Body of pancreas (tissue), 4 donors: ENCODE data around the gene HSPD1. TPM values are rescaled to one million over a fixed set of nuclear protein-coding genes. Genes with fewer than 3 reads are reported as not detected.

Experiments
- ATAC-seq: fragments of 150-250 bp; one replicate; pipeline ENCODE4 v1.9.1; 2016
- DNase-seq, 4 donors: peaks; one replicate each; pipeline ENCODE4 v3.0.0-alpha.2; 2019
- H3K27ac ChIP-seq, 4 donors: fragments of 200-600 bp; sonication (generic); 1 replicate in 3 of 4; 2 replicates in 1 of 4; pipeline versions ENCODE4 v1.5.1 to v1.6.1; 2016 to 2019; ENCODE audit warnings: mild to moderate bottlenecking in 1 of 4, mixed read lengths in 1 of 4, moderate library complexity in 1 of 4
- H3K27me3 ChIP-seq, 2 donors: fragments of 200-600 bp; sonication (generic); one replicate each; pipeline ENCODE4 v1.6.0; 2016; ENCODE audit warnings: mild to moderate bottlenecking in 1 of 2
- H3K36me3 ChIP-seq, 2 donors: fragments of 200-600 bp; sonication (generic); replicated peaks in 1 of 2; 2 replicates each; pipeline ENCODE4 v1.5.1; 2016; ENCODE audit warnings: low read depth in 2 of 2; ENCODE audit not compliant: insufficient read depth in 1 of 2
- H3K4me1 ChIP-seq: fragments of 200-600 bp; sonication (generic); one replicate; pipeline ENCODE4 v1.6.0; 2016
- H3K4me3 ChIP-seq, 2 donors: fragments of 200-600 bp; sonication (generic); 1 replicate in 1 of 2; 2 replicates in 1 of 2; pipeline ENCODE4 v1.5.1; 2016 to 2019
- H3K9me3 ChIP-seq, 3 donors: fragments of 200-600 bp; sonication (generic); 1 replicate in 2 of 3; 2 replicates in 1 of 3; pipeline ENCODE4 v1.5.1; 2016
- POLR2A ChIP-seq, 3 donors: fragments of 450-650 bp; IDR thresholded peaks; one replicate each; pipeline ENCODE4 v1.6.1; 2016; ENCODE audit warnings: antibody characterized with exemption in 3 of 3, mild to moderate bottlenecking in 2 of 3
- whole genome bisulfite sequencing, 2 donors: methylation state at CpG; one replicate each; pipeline ENCODE4 v1.1.5; 2017; 5-methylcytosine and 5-hydroxymethylcytosine counted together
- intact Hi-C: fragments of 100-400 bp; cut with DNase I; formaldehyde crosslinking; loops from one replicate; pipeline ENCODE4 v1.15.1; 2023
- total RNA-seq, 2 donors: library from RNA; depleted of rRNA; stranded (reverse); fragments of >200 nt; gene quantifications; one replicate each; pipeline ENCODE4 v1.1.0, GENCODE V29; 2016
- TF ChIP-seq, protein P1 (sequence below), 7 experiments: fragments of 450-650 bp in 4 of 7; fragments of 200-600 bp in 3 of 7; sonication (generic) in 3 of 7; IDR thresholded peaks; one replicate each; pipeline ENCODE4 v1.5.1; 2016 to 2019; ENCODE audit warnings: antibody characterized with exemption in 7 of 7

Gene HSPD1
- total RNA-seq, 2 donors from 2014 or later: 81.4 to 117 TPM

- Histone ChIP-seq H3K4me1 (peaks cover 15% of the 10 kb centered on the region), H3K27ac (peak overlapping the region; percentile 89 to 96 (median 92)), H3K36me3 (no peaks in the 10 kb centered on the region), H3K27me3 (no peaks in the 10 kb centered on the region), H3K9me3 (no peaks in the 10 kb centered on the region), H3K4me3 (peak overlapping the region in 1 of 2 donors; percentile 87)
- DNase-seq: peak in 1 of 4 donors; percentile 20
- 0% methylated on average over 11 to 16 of the region's 16 CpGs for WGBS, 2 donors
- intact Hi-C loops: no loop called here
- peak; percentile 0 for ATAC-seq
- TF ChIP-seq, protein P1, sequence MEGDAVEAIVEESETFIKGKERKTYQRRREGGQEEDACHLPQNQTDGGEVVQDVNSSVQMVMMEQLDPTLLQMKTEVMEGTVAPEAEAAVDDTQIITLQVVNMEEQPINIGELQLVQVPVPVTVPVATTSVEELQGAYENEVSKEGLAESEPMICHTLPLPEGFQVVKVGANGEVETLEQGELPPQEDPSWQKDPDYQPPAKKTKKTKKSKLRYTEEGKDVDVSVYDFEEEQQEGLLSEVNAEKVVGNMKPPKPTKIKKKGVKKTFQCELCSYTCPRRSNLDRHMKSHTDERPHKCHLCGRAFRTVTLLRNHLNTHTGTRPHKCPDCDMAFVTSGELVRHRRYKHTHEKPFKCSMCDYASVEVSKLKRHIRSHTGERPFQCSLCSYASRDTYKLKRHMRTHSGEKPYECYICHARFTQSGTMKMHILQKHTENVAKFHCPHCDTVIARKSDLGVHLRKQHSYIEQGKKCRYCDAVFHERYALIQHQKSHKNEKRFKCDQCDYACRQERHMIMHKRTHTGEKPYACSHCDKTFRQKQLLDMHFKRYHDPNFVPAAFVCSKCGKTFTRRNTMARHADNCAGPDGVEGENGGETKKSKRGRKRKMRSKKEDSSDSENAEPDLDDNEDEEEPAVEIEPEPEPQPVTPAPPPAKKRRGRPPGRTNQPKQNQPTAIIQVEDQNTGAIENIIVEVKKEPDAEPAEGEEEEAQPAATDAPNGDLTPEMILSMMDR (IDR thresholded peaks at IDR 0.05): no peak
- no peak for TF ChIP-seq POLR2A (IDR thresholded peaks at IDR 0.05)
Observed at GRCh38 chr2:197515315-197515738, 15.7 kb upstream of the HSPD1 start.

DNA sequence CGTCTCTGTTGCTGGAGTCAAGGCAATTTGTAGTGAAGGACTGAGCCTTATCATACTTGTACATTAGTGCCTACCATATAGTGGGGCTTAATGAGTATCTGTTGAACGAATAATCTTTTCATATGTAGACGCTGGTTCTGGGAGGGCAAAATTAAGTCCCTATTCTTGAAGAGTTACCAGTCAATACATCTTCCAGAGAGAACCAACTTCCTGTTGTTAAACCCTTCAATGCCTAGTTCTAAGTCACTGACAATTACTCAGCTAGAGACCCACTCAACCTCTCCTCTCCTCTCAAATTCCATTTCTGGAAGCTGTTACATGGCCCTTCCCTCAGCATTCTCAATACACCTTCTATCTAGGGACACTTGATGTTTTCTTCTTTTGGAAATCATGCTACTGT, 15.1 kb upstream of the HSPD1 start:
- TF ChIP-seq POLR2A (IDR thresholded peaks at IDR 0.05): no peak
- TF ChIP-seq, protein P1 (IDR thresholded peaks at IDR 0.05): no peak
- no peaks in the 10 kb centered on the region for H3K36me3 ChIP-seq
- no peaks in the 10 kb centered on the region for H3K27me3 ChIP-seq
- no peak overlapping the region for H3K4me3 ChIP-seq
- no peak for ATAC-seq
- peaks cover 15% of the 10 kb centered on the region for H3K4me1 ChIP-seq
- no peaks in the 10 kb centered on the region for H3K9me3 ChIP-seq
- DNase-seq: no peak
- H3K27ac ChIP-seq: peak overlapping the region; percentile 89 to 96 (median 92)
- intact Hi-C loops: no loop called here
- whole genome bisulfite sequencing, 2 donors: 49 to 71% methylated on average over 3 of the region's 3 CpGs

GRCh38 chr2:197513915-197514314, 14.3 kb upstream of the HSPD1 start:
- no peaks in the 10 kb centered on the region for H3K9me3 ChIP-seq
- no peak overlapping the region for H3K4me3 ChIP-seq
- H3K36me3 ChIP-seq: no peaks in the 10 kb centered on the region
- intact Hi-C loops: no loop called here
- no peak for TF ChIP-seq POLR2A (IDR thresholded peaks at IDR 0.05)
- TF ChIP-seq, protein P1 (IDR thresholded peaks at IDR 0.05): no peak
- no peak overlapping the region for H3K27ac ChIP-seq
- ATAC-seq: no peak
- peaks cover 15% of the 10 kb centered on the region for H3K4me1 ChIP-seq
- no peak for DNase-seq
- no peaks in the 10 kb centered on the region for H3K27me3 ChIP-seq
- WGBS, 2 donors: 88 to 95% methylated on average over 5 of the region's 5 CpGs

GRCh38 chr2:197506658-197507057, 7.0 kb upstream of the HSPD1 start:
- WGBS, 2 donors: 69 to 73% methylated on average over 5 of the region's 5 CpGs
- TF ChIP-seq, protein P1 (IDR thresholded peaks at IDR 0.05): no peak
- no peak for TF ChIP-seq POLR2A (IDR thresholded peaks at IDR 0.05)
- Histone ChIP-seq H3K36me3 (peaks cover 0 to 5% of the 10 kb centered on the region in 2 donors), H3K4me1 (peaks cover 16% of the 10 kb centered on the region), H3K27me3 (no peaks in the 10 kb centered on the region), H3K9me3 (no peaks in the 10 kb centered on the region), H3K27ac (no peak overlapping the region), H3K4me3 (no peak overlapping the region)
- ATAC-seq: no peak
- no peak for DNase-seq
- intact Hi-C loops: no loop called here

- Histone ChIP-seq H3K36me3 (peaks cover 0 to 5% of the 10 kb centered on the region in 2 donors), H3K9me3 (no peaks in the 10 kb centered on the region), H3K4me3 (no peak overlapping the region), H3K27ac (no peak overlapping the region), H3K4me1 (peaks cover 21% of the 10 kb centered on the region), H3K27me3 (no peaks in the 10 kb centered on the region)
- intact Hi-C loops: no loop called here
- TF ChIP-seq, protein P1 (IDR thresholded peaks at IDR 0.05): no peak
- TF ChIP-seq POLR2A (IDR thresholded peaks at IDR 0.05): no peak
- ATAC-seq: no peak
- WGBS, 2 donors: 89 to 91% methylated on average over 6 of the region's 6 CpGs
- no peak for DNase-seq
Observed at GRCh38 chr2:197504512-197504911, 4.9 kb upstream of the HSPD1 start.
